ENCODE data around the gene TOX2.

The TOX2 gene

GRCh38 chr20:44067650-44068081 is 153.0 kb downstream of the TOX2 start:
- H3K4me1 ChIP-seq (ENCODE audit: control insufficient read depth, low read depth, low read length) = no peaks in the 10 kb centered on the region
- H3K27me3 ChIP-seq (ENCODE audit: control insufficient read depth, insufficient read depth, low read length) = no peaks in the 10 kb centered on the region
- H3K36me3 ChIP-seq (ENCODE audit: control insufficient read depth, low read depth, low read length) = no peaks in the 10 kb centered on the region
- H3K9ac ChIP-seq (ENCODE audit: low read length) = no peak overlapping the region
- no peaks in the 10 kb centered on the region for H3K9me3 ChIP-seq (ENCODE audit: control insufficient read depth, low read depth, low read length)
- H3K4me3 ChIP-seq (ENCODE audit: low read length) = no peak overlapping the region
- no peak overlapping the region for H3K27ac ChIP-seq (ENCODE audit: low read length)

DNA sequence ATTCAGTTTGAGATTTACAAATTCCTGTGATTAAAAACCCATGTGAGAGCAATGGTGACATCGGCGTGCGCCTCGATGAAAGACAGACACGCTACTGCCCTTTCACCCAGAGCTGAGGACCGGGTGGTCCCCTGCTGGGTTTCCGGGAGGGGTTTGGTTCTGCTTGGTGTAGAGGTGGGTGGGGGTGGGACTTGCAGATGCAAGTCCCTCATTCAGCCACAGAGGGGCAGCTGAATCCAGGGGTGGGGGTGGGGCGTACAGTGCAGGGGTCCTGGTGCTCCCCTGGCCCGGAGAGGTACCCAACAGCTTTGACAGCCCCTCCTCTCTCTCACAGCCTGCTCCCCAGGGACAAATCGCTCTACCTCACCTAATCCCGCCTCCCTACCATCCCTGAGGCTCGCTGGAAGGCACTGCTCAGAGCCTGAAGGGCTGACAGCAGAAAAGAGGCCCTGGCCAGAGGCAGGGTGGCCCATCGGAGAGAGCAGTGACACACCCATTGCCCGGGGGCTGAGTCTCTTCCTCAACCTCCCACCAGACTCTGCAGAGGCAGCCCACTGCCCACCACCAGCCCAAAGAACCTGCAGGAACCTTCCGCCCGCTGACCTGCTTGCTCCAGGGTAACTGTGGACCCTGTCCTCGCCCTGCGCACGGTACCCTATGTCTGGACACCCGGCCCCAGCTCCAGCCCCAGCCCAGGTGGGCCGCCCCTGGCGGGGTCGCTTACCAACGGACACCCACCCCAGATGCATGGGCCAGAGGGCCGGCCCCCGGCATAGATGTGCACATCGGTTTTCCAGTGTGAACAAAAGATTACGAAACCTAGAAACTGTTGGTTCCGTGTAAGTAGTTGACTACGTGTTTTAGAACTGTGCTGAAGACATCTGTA is 153.9 kb downstream of the TOX2 start:
- Histone ChIP-seq H3K27ac (ENCODE audit: low read length) (no peak overlapping the region), H3K36me3 (ENCODE audit: control insufficient read depth, low read depth, low read length) (no peaks in the 10 kb centered on the region), H3K4me3 (ENCODE audit: low read length) (no peak overlapping the region), H3K9ac (ENCODE audit: low read length) (no peak overlapping the region), H3K27me3 (ENCODE audit: control insufficient read depth, insufficient read depth, low read length) (no peaks in the 10 kb centered on the region), H3K4me1 (ENCODE audit: control insufficient read depth, low read depth, low read length) (no peaks in the 10 kb centered on the region), H3K9me3 (ENCODE audit: control insufficient read depth, low read depth, low read length) (no peaks in the 10 kb centered on the region)

GRCh38 chr20:44069203-44070011 is 154.8 kb downstream of the TOX2 start:
- Histone ChIP-seq H3K4me1 (ENCODE audit: control insufficient read depth, low read depth, low read length) (no peaks in the 10 kb centered on the region), H3K27me3 (ENCODE audit: control insufficient read depth, insufficient read depth, low read length) (no peaks in the 10 kb centered on the region), H3K27ac (ENCODE audit: low read length) (no peak overlapping the region), H3K9me3 (ENCODE audit: control insufficient read depth, low read depth, low read length) (no peaks in the 10 kb centered on the region), H3K36me3 (ENCODE audit: control insufficient read depth, low read depth, low read length) (no peaks in the 10 kb centered on the region), H3K9ac (ENCODE audit: low read length) (no peak overlapping the region), H3K4me3 (ENCODE audit: low read length) (no peak overlapping the region)

- Histone ChIP-seq H3K27me3 (ENCODE audit: control insufficient read depth, insufficient read depth, low read length) (no peaks in the 10 kb centered on the region), H3K4me3 (ENCODE audit: low read length) (no peak overlapping the region), H3K36me3 (ENCODE audit: control insufficient read depth, low read depth, low read length) (no peaks in the 10 kb centered on the region), H3K27ac (ENCODE audit: low read length) (no peak overlapping the region), H3K4me1 (ENCODE audit: control insufficient read depth, low read depth, low read length) (no peaks in the 10 kb centered on the region), H3K9ac (ENCODE audit: low read length) (no peak overlapping the region), H3K9me3 (ENCODE audit: control insufficient read depth, low read depth, low read length) (no peaks in the 10 kb centered on the region)
These were observed 155.7 kb downstream of the TOX2 start for GRCh38 chr20:44070139-44070900.

DNA sequence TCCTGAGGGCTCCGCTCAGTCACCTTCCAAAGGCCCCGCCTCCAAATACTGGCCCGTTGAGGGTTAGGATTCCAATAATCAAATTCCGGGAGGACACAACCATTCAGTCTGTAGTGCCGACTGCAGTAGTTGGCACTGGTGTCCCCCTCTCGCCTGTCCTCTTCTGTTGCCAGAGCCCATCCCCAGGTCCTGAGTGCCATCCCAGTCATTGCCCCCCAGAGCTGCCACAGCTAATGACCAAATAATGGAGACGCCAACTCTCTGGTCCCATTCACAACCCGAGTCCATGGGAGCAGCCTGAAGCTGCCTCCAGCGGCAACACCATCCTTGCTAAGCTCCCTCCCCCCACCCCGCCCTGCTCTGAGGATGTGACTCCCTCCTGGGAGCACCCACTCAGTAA is 156.4 kb downstream of the TOX2 start:
- no peak overlapping the region for H3K27ac ChIP-seq (ENCODE audit: low read length)
- no peak overlapping the region for H3K4me3 ChIP-seq (ENCODE audit: low read length)
- H3K4me1 ChIP-seq (ENCODE audit: control insufficient read depth, low read depth, low read length) = no peaks in the 10 kb centered on the region
- no peaks in the 10 kb centered on the region for H3K36me3 ChIP-seq (ENCODE audit: control insufficient read depth, low read depth, low read length)
- H3K9me3 ChIP-seq (ENCODE audit: control insufficient read depth, low read depth, low read length) = no peaks in the 10 kb centered on the region
- H3K9ac ChIP-seq (ENCODE audit: low read length) = no peak overlapping the region
- H3K27me3 ChIP-seq (ENCODE audit: control insufficient read depth, insufficient read depth, low read length) = no peaks in the 10 kb centered on the region

GRCh38 chr20:44071526-44072111 is 157.0 kb downstream of the TOX2 start:
- Histone ChIP-seq H3K9me3 (ENCODE audit: control insufficient read depth, low read depth, low read length) (no peaks in the 10 kb centered on the region), H3K27me3 (ENCODE audit: control insufficient read depth, insufficient read depth, low read length) (no peaks in the 10 kb centered on the region), H3K36me3 (ENCODE audit: control insufficient read depth, low read depth, low read length) (no peaks in the 10 kb centered on the region), H3K4me1 (ENCODE audit: control insufficient read depth, low read depth, low read length) (no peaks in the 10 kb centered on the region), H3K27ac (ENCODE audit: low read length) (no peak overlapping the region), H3K9ac (ENCODE audit: low read length) (no peak overlapping the region), H3K4me3 (ENCODE audit: low read length) (no peak overlapping the region)

- Histone ChIP-seq H3K9me3 (ENCODE audit: control insufficient read depth, low read depth, low read length) (no peaks in the 10 kb centered on the region), H3K27ac (ENCODE audit: low read length) (no peak overlapping the region), H3K4me3 (ENCODE audit: low read length) (no peak overlapping the region), H3K9ac (ENCODE audit: low read length) (no peak overlapping the region), H3K36me3 (ENCODE audit: control insufficient read depth, low read depth, low read length) (no peaks in the 10 kb centered on the region), H3K4me1 (ENCODE audit: control insufficient read depth, low read depth, low read length) (no peaks in the 10 kb centered on the region), H3K27me3 (ENCODE audit: control insufficient read depth, insufficient read depth, low read length) (no peaks in the 10 kb centered on the region)
These were observed 157.7 kb downstream of the TOX2 start for GRCh38 chr20:44072384-44072783.

DNA sequence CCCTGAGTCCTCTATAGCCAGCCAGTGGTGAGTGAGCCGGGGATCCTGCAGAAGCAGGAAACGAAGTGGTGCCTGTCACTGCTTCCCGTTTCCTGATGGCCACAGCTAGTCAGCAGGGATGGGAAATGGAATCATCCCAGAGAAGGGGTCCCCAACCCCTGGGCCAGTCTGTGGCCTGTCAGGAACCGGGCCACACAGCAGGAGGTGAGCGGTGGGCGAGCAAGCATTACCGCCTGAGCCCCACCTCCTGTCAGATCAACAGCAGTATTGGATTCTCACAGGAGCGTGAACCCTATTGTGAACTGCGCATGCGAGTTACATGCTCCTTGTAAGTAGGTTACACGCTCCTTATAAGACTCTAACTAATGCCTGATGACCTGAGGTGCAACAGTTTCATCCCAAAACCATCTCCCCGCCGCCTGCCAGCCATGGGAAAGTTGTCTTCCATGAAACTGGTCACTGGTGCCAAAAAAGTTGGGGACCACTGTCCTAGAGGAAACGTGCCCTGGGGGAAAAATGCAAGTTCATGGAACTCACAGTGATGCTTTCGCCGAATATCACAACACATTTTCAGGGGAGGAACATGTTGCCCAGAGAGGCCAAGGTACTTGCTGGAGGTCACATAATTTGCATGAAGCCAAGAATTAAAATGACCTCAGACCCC is 158.5 kb downstream of the TOX2 start:
- Histone ChIP-seq H3K9me3 (ENCODE audit: control insufficient read depth, low read depth, low read length) (no peaks in the 10 kb centered on the region), H3K36me3 (ENCODE audit: control insufficient read depth, low read depth, low read length) (no peaks in the 10 kb centered on the region), H3K4me3 (ENCODE audit: low read length) (no peak overlapping the region), H3K27me3 (ENCODE audit: control insufficient read depth, insufficient read depth, low read length) (no peaks in the 10 kb centered on the region), H3K9ac (ENCODE audit: low read length) (no peak overlapping the region), H3K4me1 (ENCODE audit: control insufficient read depth, low read depth, low read length) (no peaks in the 10 kb centered on the region), H3K27ac (ENCODE audit: low read length) (no peak overlapping the region)

- H3K27ac ChIP-seq (ENCODE audit: low read length) = no peak overlapping the region
- H3K36me3 ChIP-seq (ENCODE audit: control insufficient read depth, low read depth, low read length) = no peaks in the 10 kb centered on the region
- no peaks in the 10 kb centered on the region for H3K4me1 ChIP-seq (ENCODE audit: control insufficient read depth, low read depth, low read length)
- no peaks in the 10 kb centered on the region for H3K27me3 ChIP-seq (ENCODE audit: control insufficient read depth, insufficient read depth, low read length)
- no peak overlapping the region for H3K4me3 ChIP-seq (ENCODE audit: low read length)
- H3K9ac ChIP-seq (ENCODE audit: low read length) = no peak overlapping the region
- H3K9me3 ChIP-seq (ENCODE audit: control insufficient read depth, low read depth, low read length) = no peaks in the 10 kb centered on the region
These were observed 159.0 kb downstream of the TOX2 start for GRCh38 chr20:44073675-44074071.

GRCh38 chr20:44074252-44075151 is 159.8 kb downstream of the TOX2 start:
- no peak overlapping the region for H3K27ac ChIP-seq (ENCODE audit: low read length)
- no peaks in the 10 kb centered on the region for H3K4me1 ChIP-seq (ENCODE audit: control insufficient read depth, low read depth, low read length)

More at GRCh38 chr20:44074252-44075151, 159.8 kb downstream of the TOX2 start:
- Histone ChIP-seq H3K36me3 (ENCODE audit: control insufficient read depth, low read depth, low read length) (no peaks in the 10 kb centered on the region), H3K9ac (ENCODE audit: low read length) (no peak overlapping the region), H3K27me3 (ENCODE audit: control insufficient read depth, insufficient read depth, low read length) (no peaks in the 10 kb centered on the region), H3K9me3 (ENCODE audit: control insufficient read depth, low read depth, low read length) (no peaks in the 10 kb centered on the region), H3K4me3 (ENCODE audit: low read length) (no peak overlapping the region)

Data from iPS-18a (cell line).